NCI-H69 (cell line): Measurements from ENCODE around the gene RNASEH2B.

Experiments
- DNase-seq: peaks from one replicate; lab custom pipeline; 2025; lab: John Stamatoyannopoulos, UW

RNASEH2B gene

GRCh38 chr13:50995854-50996253, 86.3 kb downstream of the RNASEH2B start:
- peak; percentile 23 for DNase-seq

DNA sequence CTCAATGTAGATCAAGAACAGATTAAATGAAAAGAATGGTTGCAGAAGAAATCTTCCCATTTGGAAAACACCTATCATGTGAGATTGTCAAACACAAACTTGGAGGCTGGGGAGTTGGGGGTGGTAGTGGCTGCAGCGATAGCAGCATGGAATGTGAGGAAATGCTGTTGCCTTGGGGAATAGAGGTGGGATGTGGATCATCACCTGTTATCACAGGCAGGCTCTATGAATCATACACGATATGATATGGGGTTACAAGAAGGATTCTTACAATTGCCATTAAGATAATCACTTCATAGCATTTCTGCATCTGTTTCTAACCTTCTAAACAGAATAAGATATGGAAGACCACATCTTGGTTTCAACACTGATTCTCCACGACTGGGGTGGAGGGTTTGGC, 88.7 kb downstream of the RNASEH2B start:
- DNase-seq: peak; percentile 26

- DNase-seq: peak; percentile 78
These were observed 90.0 kb downstream of the RNASEH2B start for GRCh38 chr13:50999641-51000040.

GRCh38 chr13:51000061-51000460, 90.5 kb downstream of the RNASEH2B start:
- peak; percentile 89 for DNase-seq

- DNase-seq: peak; percentile 97
These were observed 91.1 kb downstream of the RNASEH2B start for GRCh38 chr13:51000571-51001260.

- DNase-seq: no peak
These were observed 91.7 kb downstream of the RNASEH2B start for GRCh38 chr13:51001335-51001734.

DNA sequence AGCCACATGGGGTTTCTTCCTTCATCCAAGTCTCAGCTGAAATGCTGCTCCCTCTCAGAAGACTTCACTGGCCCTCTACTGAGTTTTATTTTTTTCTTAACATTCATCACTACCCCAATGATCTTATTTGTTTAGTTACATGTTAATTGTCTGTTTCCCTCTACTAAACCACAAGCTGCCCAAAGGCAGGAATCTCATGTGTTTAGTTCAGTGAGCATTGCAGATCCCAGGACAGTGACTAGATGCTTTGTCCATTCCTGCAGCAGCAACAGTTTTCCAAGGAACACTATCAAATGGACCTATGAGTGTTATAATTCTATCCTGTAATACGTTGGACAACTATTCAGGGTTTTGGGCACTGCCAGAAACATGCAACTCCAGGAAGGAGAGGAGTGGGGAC, 93.1 kb downstream of the RNASEH2B start:
- DNase-seq: no peak

GRCh38 chr13:51003642-51004041, 94.1 kb downstream of the RNASEH2B start:
- DNase-seq: no peak

GRCh38 chr13:51004111-51004865, 94.7 kb downstream of the RNASEH2B start:
- DNase-seq: no peak

DNA sequence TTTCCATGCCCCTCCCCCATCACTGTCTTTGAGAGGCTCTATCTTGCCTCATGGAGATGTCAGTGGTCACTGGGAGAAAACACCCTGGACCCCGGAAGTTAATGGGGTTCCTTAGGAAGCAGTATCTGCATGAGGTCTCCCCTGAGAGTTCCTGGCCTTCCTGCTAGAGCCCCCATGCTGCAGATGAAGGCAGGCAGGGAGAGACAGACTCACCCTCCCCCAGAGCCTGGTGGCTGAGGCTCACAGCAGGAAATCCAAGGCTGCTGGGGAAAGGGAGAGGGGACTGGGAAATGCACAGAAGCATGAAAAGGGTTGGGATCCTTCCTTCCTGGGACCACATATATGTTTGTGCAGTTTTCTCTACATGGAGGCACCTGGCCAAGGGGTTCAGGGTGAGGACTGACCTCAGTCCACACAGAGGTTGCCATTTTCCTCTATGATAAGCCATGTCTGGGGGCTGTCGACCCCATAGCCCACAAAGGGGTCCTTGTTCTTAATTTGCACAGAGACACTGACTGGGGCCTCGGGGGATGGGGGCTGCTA, 95.4 kb downstream of the RNASEH2B start:
- DNase-seq: peak; percentile 52

GRCh38 chr13:51005566-51005965, 96.0 kb downstream of the RNASEH2B start:
- no peak for DNase-seq
